HepG2 (cell line): ENCODE data around the gene CALM1. TPM values are rescaled to one million over a fixed set of nuclear protein-coding genes. Genes with fewer than 3 reads are reported as not detected.

Source experiments
- BRCA1 ChIP-seq: sonication (generic); formaldehyde crosslinking; IDR thresholded peaks from 2 replicates; pipeline ENCODE4 v1.4.0; 2020; ENCODE audit warnings: missing genetic modification reagents
- CHD2 ChIP-seq: IDR thresholded peaks from 2 replicates; pipeline ENCODE4 v1.6.1; 2011; ENCODE audit warnings: low read depth, low read length, improper control_type of control experiment
- CREB1 ChIP-seq, 2 experiments: fragments of 450-650 bp in 1 of 2; IDR thresholded peaks; 2 replicates each; pipeline ENCODE4 v1.6.1; 2016 to 2017; ENCODE audit warnings: control low read depth in 1 of 2, mild to moderate bottlenecking in 1 of 2, missing compliant biosample characterization in 1 of 2, missing genetic modification characterization in 1 of 2
- DRAP1 ChIP-seq: IDR thresholded peaks from 2 replicates; pipeline ENCODE4 v1.6.1; 2016; ENCODE audit warnings: missing genetic modification reagents, missing compliant biosample characterization
- FOXK1 ChIP-seq: sonication (generic); formaldehyde crosslinking; IDR thresholded peaks from 2 replicates; pipeline ENCODE4 v1.4.0; 2020; ENCODE audit warnings: low read depth, missing genetic modification reagents, borderline replicate concordance
- GRHL1 ChIP-seq: sonication (generic); formaldehyde crosslinking; conservative IDR thresholded peaks from 2 replicates; pipeline ENCODE4 v1.8.0; 2022; ENCODE audit warnings: missing genetic modification reagents
- HIVEP1 ChIP-seq: sonication (generic); formaldehyde crosslinking; IDR thresholded peaks from 2 replicates; pipeline ENCODE4 v1.4.0; 2020; ENCODE audit warnings: mild to moderate bottlenecking, missing genetic modification reagents
- HMG20A ChIP-seq: IDR thresholded peaks from 2 replicates; pipeline ENCODE4 v1.6.1; 2016; ENCODE audit warnings: borderline replicate concordance
- HNF4A ChIP-seq: sonication (generic); formaldehyde crosslinking; IDR thresholded peaks from 2 replicates; pipeline ENCODE4 v1.4.0; 2020; ENCODE audit warnings: missing genetic modification reagents
- IRX3 ChIP-seq: sonication (generic); formaldehyde crosslinking; IDR thresholded peaks from 2 replicates; pipeline ENCODE4 v1.8.1; 2023; ENCODE audit warnings: mild to moderate bottlenecking, low read depth, missing genetic modification reagents, borderline replicate concordance
- MEIS1 ChIP-seq: sonication (generic); formaldehyde crosslinking; IDR thresholded peaks from 2 replicates; pipeline ENCODE4 v1.9.0; 2021; ENCODE audit warnings: mild to moderate bottlenecking, missing genetic modification reagents, moderate library complexity, borderline replicate concordance
- NFE2 ChIP-seq: sonication (generic); formaldehyde crosslinking; IDR thresholded peaks from 2 replicates; pipeline ENCODE4 v1.4.0; 2020; ENCODE audit warnings: missing genetic modification reagents
- TGIF2 ChIP-seq: IDR thresholded peaks from 2 replicates; pipeline ENCODE4 v1.6.1; 2016; ENCODE audit warnings: control low read depth, missing compliant biosample characterization
- THAP11 ChIP-seq: IDR thresholded peaks from 2 replicates; pipeline ENCODE4 v1.6.1; 2016; ENCODE audit warnings: missing biosample characterization, missing genetic modification reagents
- ZBTB44 ChIP-seq: sonication (generic); formaldehyde crosslinking; IDR thresholded peaks from 2 replicates; pipeline ENCODE4 v1.4.0; 2020; ENCODE audit warnings: missing genetic modification reagents
- ZNF256 ChIP-seq: sonication (generic); formaldehyde crosslinking; conservative IDR thresholded peaks from 2 replicates; pipeline ENCODE4 v1.4.0; 2020; ENCODE audit warnings: missing genetic modification reagents
- ZNF280D ChIP-seq: sonication (generic); formaldehyde crosslinking; IDR thresholded peaks from 2 replicates; pipeline ENCODE4 v1.5.1; 2020; ENCODE audit warnings: mild to moderate bottlenecking, missing genetic modification reagents
- ZNF577 ChIP-seq: sonication (generic); formaldehyde crosslinking; IDR thresholded peaks from 2 replicates; pipeline ENCODE4 v1.4.0; 2020; ENCODE audit warnings: mild to moderate bottlenecking, low read depth, missing genetic modification reagents, borderline replicate concordance
- ZNF737 ChIP-seq: sonication (generic); formaldehyde crosslinking; IDR thresholded peaks from 2 replicates; pipeline ENCODE4 v1.5.0; 2020; ENCODE audit warnings: missing genetic modification reagents, mild to moderate bottlenecking, borderline replicate concordance
- ZNF740 ChIP-seq: sonication (generic); formaldehyde crosslinking; IDR thresholded peaks from 2 replicates; pipeline ENCODE4 v1.4.0; 2020; ENCODE audit warnings: missing genetic modification reagents
- polyA plus RNA-seq, 8 experiments: library from polyadenylated mRNA; depleted of rRNA in 3 of 8; stranded (reverse) in 7 of 8; unstranded in 1 of 8; fragments of >200 nt; fragmentation: Illumina TruSeq in 4 of 8; extraction: Trizol in 4 of 8; gene quantifications; 2 replicates each; pipeline versions ENCODE4 v1.2.1 to v1.2.3, GENCODE V29; 2011 to 2016; ENCODE audit warnings: low read depth in 4 of 8, missing spikeins in 1 of 8, mixed read lengths in 1 of 8; ENCODE audit not compliant: insufficient read depth in 1 of 8
- total RNA-seq, 5 experiments: library from RNA; depleted of rRNA; stranded (reverse); fragments of >200 nt; fragmentation: Illumina TruSeq; extraction: Trizol; gene quantifications; 2 replicates each; pipeline ENCODE4 v1.2.3, GENCODE V29; 2016; ENCODE audit warnings: low read depth in 1 of 5
- TF ChIP-seq, protein P1 (sequence below): sonication (generic); IDR thresholded peaks from 2 replicates; pipeline ENCODE4 v1.6.1; 2016; ENCODE audit warnings: low read depth, borderline replicate concordance

CALM1 gene
- total and polyA plus RNA-seq, 2 of the 13 experiments (the other 11 are each of a cell fraction or from before 2014, with no cell fraction given): 110 to 238 TPM

GRCh38 chr14:90397425-90398314, 841 bp downstream of the CALM1 start (continued):
- no peak for TF ChIP-seq ZBTB44 (CRISPR knock-in tag)
- TF ChIP-seq IRX3 (CRISPR knock-in tag): no peak
- TF ChIP-seq FOXK1 (CRISPR knock-in tag): no peak
- no peak for TF ChIP-seq ZNF280D (CRISPR knock-in tag)
- no peak for TF ChIP-seq DRAP1 (CRISPR knock-in tag)
- TF ChIP-seq THAP11: no peak
- TF ChIP-seq HMG20A: no peak
- TF ChIP-seq ZNF256: no peak
- no peak for TF ChIP-seq BRCA1 (CRISPR knock-in tag)
- no peak for TF ChIP-seq ZNF737
- peak; percentile 81 for TF ChIP-seq ZNF740 (CRISPR knock-in tag)
- no peak for TF ChIP-seq HNF4A
- TF ChIP-seq TGIF2: no peak
- TF ChIP-seq CREB1 (IDR thresholded peaks at IDR 0.05): no peak
- no peak for TF ChIP-seq CREB1 (CRISPR knock-in tag; IDR thresholded peaks at IDR 0.05)
- TF ChIP-seq MEIS1 (CRISPR knock-in tag): no peak
- no peak for TF ChIP-seq NFE2 (CRISPR knock-in tag)
- TF ChIP-seq GRHL1 (CRISPR knock-in tag): no peak
- peak; percentile 85 for TF ChIP-seq CHD2
- TF ChIP-seq ZNF577 (CRISPR knock-in tag): no peak
- TF ChIP-seq, protein P1, sequence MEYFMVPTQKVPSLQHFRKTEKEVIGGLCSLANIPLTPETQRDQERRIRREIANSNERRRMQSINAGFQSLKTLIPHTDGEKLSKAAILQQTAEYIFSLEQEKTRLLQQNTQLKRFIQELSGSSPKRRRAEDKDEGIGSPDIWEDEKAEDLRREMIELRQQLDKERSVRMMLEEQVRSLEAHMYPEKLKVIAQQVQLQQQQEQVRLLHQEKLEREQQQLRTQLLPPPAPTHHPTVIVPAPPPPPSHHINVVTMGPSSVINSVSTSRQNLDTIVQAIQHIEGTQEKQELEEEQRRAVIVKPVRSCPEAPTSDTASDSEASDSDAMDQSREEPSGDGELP: no peak
- TF ChIP-seq HIVEP1 (CRISPR knock-in tag): no peak
